ENCODE measurements around the gene IL12A. TPM values are rescaled to one million over a fixed set of nuclear protein-coding genes. Genes with fewer than 3 reads are reported as not detected.

The IL12A gene
- polyA plus RNA-seq, 2 donors: 4.4 to 7.5 TPM

DNA sequence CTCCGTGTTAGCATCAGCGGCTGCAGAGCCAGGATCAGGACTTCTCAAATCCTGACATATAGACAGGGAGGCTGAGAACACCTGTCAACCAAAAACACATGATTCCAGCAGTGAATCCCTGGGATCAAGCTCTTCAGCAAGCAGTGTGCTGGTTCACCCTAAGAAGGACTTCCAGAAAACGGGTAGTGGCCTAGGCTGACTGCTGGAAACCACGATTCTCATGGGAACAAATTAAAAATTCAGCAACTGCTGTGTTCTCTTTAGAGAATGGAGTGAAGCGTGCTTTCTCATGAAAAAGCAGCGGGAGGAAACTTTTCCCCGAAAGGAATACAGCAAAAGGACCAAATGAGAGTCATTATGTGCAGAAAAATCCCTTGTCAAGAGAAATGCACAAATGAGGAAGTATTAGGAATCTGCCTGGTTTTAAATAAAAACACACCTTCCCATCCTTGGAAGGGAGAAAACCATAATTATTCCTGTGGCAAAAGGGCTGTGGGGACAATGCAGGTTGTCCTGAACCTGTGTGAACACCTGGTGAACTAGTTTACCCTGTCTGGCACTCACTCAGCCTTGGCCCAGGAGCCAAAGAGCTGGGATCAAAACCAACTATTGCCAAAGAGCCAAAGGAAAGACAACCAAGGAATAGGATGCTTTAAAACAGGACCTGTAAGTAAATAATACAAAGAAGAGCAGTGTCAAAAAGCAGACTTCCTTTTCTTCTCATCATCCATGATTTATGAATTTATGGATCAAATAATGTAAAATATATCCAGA, 13.4 kb downstream of the IL12A start:
- Histone ChIP-seq H3K36me3 (ENCODE audit: control insufficient read depth in 2 of 2, insufficient read depth in 2 of 2, low read length in 1 of 2) (no peaks in the 10 kb centered on the region), H3K4me3 (ENCODE audit: low read depth in 1 of 2, low read length in 2 of 2) (no peak overlapping the region), H3K4me1 (ENCODE audit: control insufficient read depth in 2 of 2, insufficient read depth in 2 of 2, low read length in 1 of 2) (no peaks in the 10 kb centered on the region), H3K9me3 (ENCODE audit: control insufficient read depth in 2 of 2, insufficient read depth in 1 of 2, low read depth in 1 of 2, low read length in 1 of 2) (no peaks in the 10 kb centered on the region), H3K27me3 (ENCODE audit: control insufficient read depth in 1 of 2, insufficient read depth in 2 of 2, low read length in 2 of 2) (no peaks in the 10 kb centered on the region), H3K27ac (ENCODE audit: low read depth in 2 of 2, low read length in 1 of 2) (no peak overlapping the region)
- 83 to 90% methylated on average over 7 of the region's 7 CpGs for WGBS, 2 donors

DNA sequence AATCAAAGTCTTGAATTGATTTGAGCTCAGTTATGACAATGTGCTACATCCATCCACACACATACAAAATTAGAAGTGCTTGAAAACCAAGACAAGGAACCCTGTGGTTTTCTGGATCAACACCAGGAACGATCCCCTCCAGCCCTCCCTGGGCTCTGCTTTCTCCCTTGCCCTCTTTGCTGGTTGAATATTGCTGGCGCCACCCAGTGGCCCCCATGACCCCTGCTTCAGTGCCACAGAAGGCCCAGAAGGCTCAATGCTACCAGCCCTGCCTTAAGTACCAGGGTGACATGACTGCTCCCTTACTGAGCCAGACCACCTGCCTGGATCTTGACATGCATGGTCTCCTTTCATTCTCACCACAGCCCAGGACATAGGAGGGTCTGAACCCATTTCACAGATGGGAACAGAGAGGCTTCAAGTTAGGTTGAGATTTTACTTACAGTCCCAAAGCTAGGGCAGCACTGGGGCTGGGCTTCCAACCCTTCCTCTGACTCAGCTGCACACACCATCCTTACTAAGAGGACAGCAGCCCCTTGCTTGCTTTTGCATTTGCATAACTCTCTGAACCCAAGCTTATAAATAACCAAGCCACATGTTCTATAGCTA, 15.0 kb downstream of the IL12A start:
- 21 to 30% methylated on average over 2 of the region's 2 CpGs for WGBS, 2 donors
- Histone ChIP-seq H3K9me3 (ENCODE audit: control insufficient read depth in 2 of 2, insufficient read depth in 1 of 2, low read depth in 1 of 2, low read length in 1 of 2) (no peaks in the 10 kb centered on the region), H3K4me3 (ENCODE audit: low read depth in 1 of 2, low read length in 2 of 2) (no peak overlapping the region), H3K27ac (ENCODE audit: low read depth in 2 of 2, low read length in 1 of 2) (no peak overlapping the region), H3K27me3 (ENCODE audit: control insufficient read depth in 1 of 2, insufficient read depth in 2 of 2, low read length in 2 of 2) (no peaks in the 10 kb centered on the region), H3K36me3 (ENCODE audit: control insufficient read depth in 2 of 2, insufficient read depth in 2 of 2, low read length in 1 of 2) (no peaks in the 10 kb centered on the region), H3K4me1 (ENCODE audit: control insufficient read depth in 2 of 2, insufficient read depth in 2 of 2, low read length in 1 of 2) (no peaks in the 10 kb centered on the region)

DNA sequence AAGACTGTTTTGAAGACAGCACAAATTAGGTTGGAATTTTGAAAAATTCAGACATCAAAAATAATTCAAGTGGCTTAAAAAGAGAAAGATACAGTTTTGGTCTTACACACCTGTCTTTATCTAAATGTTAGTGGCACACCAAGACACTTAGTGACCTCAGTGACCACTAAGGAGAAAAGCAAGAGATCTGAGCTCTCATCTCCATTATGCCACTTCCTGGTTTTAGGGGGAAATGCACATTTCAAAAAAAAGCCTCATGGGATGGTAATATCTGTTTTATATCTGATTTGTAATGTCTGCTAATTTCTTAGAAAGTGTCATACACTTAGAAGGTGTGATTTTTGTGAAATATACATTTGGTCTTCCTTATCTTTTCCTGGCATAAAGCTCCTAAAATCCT, 16.4 kb downstream of the IL12A start:
- Histone ChIP-seq H3K9me3 (ENCODE audit: control insufficient read depth in 2 of 2, insufficient read depth in 1 of 2, low read depth in 1 of 2, low read length in 1 of 2) (no peaks in the 10 kb centered on the region), H3K36me3 (ENCODE audit: control insufficient read depth in 2 of 2, insufficient read depth in 2 of 2, low read length in 1 of 2) (no peaks in the 10 kb centered on the region), H3K27ac (ENCODE audit: low read depth in 2 of 2, low read length in 1 of 2) (no peak overlapping the region), H3K27me3 (ENCODE audit: control insufficient read depth in 1 of 2, insufficient read depth in 2 of 2, low read length in 2 of 2) (no peaks in the 10 kb centered on the region), H3K4me3 (ENCODE audit: low read depth in 1 of 2, low read length in 2 of 2) (no peak overlapping the region), H3K4me1 (ENCODE audit: control insufficient read depth in 2 of 2, insufficient read depth in 2 of 2, low read length in 1 of 2) (no peaks in the 10 kb centered on the region)

DNA sequence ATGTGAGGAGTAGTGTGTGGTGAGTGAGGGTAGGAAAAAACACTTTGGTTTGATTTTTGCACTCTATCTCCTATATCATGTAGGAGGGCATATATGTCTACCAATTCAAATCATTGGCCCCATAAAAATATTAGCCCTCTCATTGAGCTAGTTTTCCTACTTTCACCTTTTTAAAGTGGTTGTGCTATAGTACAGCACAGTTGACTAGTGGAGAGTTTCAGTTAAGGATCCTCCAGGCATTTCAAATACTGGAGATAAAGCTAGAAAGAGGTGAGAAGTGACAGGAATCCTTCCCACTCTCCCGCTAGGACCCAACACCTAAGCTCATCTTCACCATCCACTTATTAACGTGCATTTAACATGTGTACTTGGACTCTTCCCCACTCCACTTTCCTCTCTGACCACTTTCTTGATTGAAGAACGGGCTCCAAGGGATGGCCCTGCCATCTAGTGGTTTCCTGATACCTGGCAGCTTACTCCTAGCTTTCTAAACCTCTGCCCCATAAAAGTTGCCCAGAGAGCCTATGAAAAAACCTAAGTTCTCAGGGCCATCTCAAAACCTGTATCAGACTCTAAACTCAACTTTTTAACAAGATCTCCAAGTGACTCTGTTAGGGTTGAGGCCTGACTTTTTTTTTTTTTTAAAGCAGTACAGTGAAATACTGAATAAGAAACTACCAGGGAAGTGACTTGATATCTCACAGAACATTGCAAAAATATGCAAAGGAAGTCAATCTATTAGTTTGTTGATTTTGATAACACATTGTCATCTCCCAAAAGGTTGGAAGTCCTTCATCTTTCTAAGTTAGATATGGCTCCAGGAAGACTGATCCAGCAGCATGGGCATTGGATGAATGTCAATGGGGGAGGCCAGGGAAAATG, 17.9 kb downstream of the IL12A start:
- Histone ChIP-seq H3K27me3 (ENCODE audit: control insufficient read depth in 1 of 2, insufficient read depth in 2 of 2, low read length in 2 of 2) (no peaks in the 10 kb centered on the region), H3K36me3 (ENCODE audit: control insufficient read depth in 2 of 2, insufficient read depth in 2 of 2, low read length in 1 of 2) (no peaks in the 10 kb centered on the region), H3K4me3 (ENCODE audit: low read depth in 1 of 2, low read length in 2 of 2) (no peak overlapping the region), H3K4me1 (ENCODE audit: control insufficient read depth in 2 of 2, insufficient read depth in 2 of 2, low read length in 1 of 2) (no peaks in the 10 kb centered on the region), H3K27ac (ENCODE audit: low read depth in 2 of 2, low read length in 1 of 2) (no peak overlapping the region), H3K9me3 (ENCODE audit: control insufficient read depth in 2 of 2, insufficient read depth in 1 of 2, low read depth in 1 of 2, low read length in 1 of 2) (no peaks in the 10 kb centered on the region)
- WGBS, 2 donors: 7 to 16% methylated on average over 3 of the region's 3 CpGs

DNA sequence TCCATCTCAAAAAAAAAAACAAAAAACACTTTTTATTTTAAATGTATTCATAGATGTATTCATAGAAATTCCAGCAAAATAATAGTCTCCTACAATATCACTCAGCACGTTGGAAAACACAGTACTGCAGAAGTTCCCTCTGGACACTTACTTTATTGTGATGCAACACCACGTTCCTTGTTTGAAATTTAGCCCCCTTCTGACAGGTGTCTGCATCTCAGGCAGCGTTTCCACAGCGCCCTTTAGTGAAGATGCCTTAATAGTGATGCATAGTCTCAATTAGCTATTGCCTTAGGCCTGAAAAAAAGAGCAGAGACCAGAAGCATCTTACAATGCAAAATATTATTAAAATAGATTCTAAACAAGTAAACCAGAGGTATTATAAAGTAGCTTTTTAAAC, 20.3 kb downstream of the IL12A start:
- WGBS, 2 donors: 62 to 69% methylated on average over 4 of the region's 4 CpGs

DNA sequence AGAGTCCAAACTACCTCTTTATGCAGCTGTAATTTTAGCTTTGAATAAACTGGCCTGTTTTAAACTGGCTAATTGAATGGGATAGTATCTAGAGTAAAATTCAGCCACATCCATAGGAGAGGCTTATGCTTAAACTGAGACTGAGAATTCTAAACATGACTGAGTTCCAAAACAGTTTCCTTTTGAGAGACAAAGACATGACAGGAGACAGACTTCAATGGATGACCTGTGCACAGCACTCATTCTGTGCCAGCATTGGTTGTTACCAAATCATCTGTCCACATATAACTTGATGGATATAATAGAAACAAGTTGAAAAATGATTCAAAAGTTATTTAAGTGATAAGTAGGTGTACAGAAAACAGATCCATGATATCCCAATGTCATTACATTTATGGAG, 20.9 kb downstream of the IL12A start:
- no peaks in the 10 kb centered on the region for H3K36me3 ChIP-seq (ENCODE audit: control insufficient read depth in 2 of 2, insufficient read depth in 2 of 2, low read length in 1 of 2)
- H3K27me3 ChIP-seq (ENCODE audit: control insufficient read depth in 1 of 2, insufficient read depth in 2 of 2, low read length in 2 of 2): no peaks in the 10 kb centered on the region
- no peaks in the 10 kb centered on the region for H3K9me3 ChIP-seq (ENCODE audit: control insufficient read depth in 2 of 2, insufficient read depth in 1 of 2, low read depth in 1 of 2, low read length in 1 of 2)
- H3K4me3 ChIP-seq (ENCODE audit: low read depth in 1 of 2, low read length in 2 of 2): no peak overlapping the region
- H3K27ac ChIP-seq (ENCODE audit: low read depth in 2 of 2, low read length in 1 of 2): no peak overlapping the region
- H3K4me1 ChIP-seq (ENCODE audit: control insufficient read depth in 2 of 2, insufficient read depth in 2 of 2, low read length in 1 of 2): no peaks in the 10 kb centered on the region

More for the DNA sequence above, 20.3 kb downstream of the IL12A start:
- Histone ChIP-seq H3K9me3 (ENCODE audit: control insufficient read depth in 2 of 2, insufficient read depth in 1 of 2, low read depth in 1 of 2, low read length in 1 of 2) (no peaks in the 10 kb centered on the region), H3K27ac (ENCODE audit: low read depth in 2 of 2, low read length in 1 of 2) (no peak overlapping the region), H3K27me3 (ENCODE audit: control insufficient read depth in 1 of 2, insufficient read depth in 2 of 2, low read length in 2 of 2) (no peaks in the 10 kb centered on the region), H3K4me1 (ENCODE audit: control insufficient read depth in 2 of 2, insufficient read depth in 2 of 2, low read length in 1 of 2) (no peaks in the 10 kb centered on the region), H3K36me3 (ENCODE audit: control insufficient read depth in 2 of 2, insufficient read depth in 2 of 2, low read length in 1 of 2) (no peaks in the 10 kb centered on the region), H3K4me3 (ENCODE audit: low read depth in 1 of 2, low read length in 2 of 2) (no peak overlapping the region)

DNA sequence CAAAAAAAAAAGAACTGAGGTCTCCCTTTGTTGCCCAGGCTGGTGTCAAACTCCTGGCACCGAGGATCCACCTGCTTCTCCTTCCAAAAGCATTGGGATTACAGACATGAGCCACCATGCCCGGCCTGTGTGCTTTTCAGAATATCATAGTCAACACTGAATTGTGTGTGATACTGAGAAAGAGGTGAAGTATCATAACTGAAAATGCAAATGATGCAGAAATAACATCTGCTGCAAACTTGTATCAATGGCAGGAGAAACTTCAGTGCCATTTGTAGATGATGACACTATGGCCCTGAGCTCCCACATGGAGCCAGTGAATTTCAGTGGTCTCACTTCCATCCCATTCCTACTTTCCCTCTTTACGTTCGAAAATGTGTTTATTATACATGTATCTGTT, 21.9 kb downstream of the IL12A start:
- Histone ChIP-seq H3K9me3 (ENCODE audit: control insufficient read depth in 2 of 2, insufficient read depth in 1 of 2, low read depth in 1 of 2, low read length in 1 of 2) (no peaks in the 10 kb centered on the region), H3K4me3 (ENCODE audit: low read depth in 1 of 2, low read length in 2 of 2) (no peak overlapping the region)
- 82 to 88% methylated on average over 4 of the region's 4 CpGs for WGBS, 2 donors

DNA sequence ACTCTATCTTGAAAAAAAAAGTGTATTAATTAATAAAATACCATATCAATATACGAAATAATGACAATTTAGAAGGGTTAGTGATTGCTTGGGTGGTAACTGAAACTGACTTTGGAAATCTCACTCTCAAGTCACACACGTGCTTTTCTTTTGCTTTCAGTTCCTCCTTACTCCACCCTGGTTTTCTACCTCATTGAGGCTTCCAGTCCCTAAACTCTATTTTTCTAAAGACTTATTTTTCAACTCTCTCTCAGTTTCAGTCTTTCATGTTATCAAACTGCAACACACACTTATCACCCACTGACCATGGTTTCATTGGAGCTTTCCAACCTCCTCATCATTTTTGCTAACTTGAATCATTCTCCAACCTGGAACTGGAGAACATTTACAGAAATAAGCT, 23.5 kb downstream of the IL12A start:
- Histone ChIP-seq H3K4me3 (ENCODE audit: low read depth in 1 of 2, low read length in 2 of 2) (no peak overlapping the region), H3K27me3 (ENCODE audit: control insufficient read depth in 1 of 2, insufficient read depth in 2 of 2, low read length in 2 of 2) (no peaks in the 10 kb centered on the region), H3K36me3 (ENCODE audit: control insufficient read depth in 2 of 2, insufficient read depth in 2 of 2, low read length in 1 of 2) (no peaks in the 10 kb centered on the region), H3K27ac (ENCODE audit: low read depth in 2 of 2, low read length in 1 of 2) (no peak overlapping the region), H3K4me1 (ENCODE audit: control insufficient read depth in 2 of 2, insufficient read depth in 2 of 2, low read length in 1 of 2) (no peaks in the 10 kb centered on the region), H3K9me3 (ENCODE audit: control insufficient read depth in 2 of 2, insufficient read depth in 1 of 2, low read depth in 1 of 2, low read length in 1 of 2) (no peaks in the 10 kb centered on the region)
- WGBS, 2 donors: 49 to 64% methylated on average over 2 of the region's 2 CpGs

More for the DNA sequence above, 21.9 kb downstream of the IL12A start:
- Histone ChIP-seq H3K4me1 (ENCODE audit: control insufficient read depth in 2 of 2, insufficient read depth in 2 of 2, low read length in 1 of 2) (no peaks in the 10 kb centered on the region), H3K36me3 (ENCODE audit: control insufficient read depth in 2 of 2, insufficient read depth in 2 of 2, low read length in 1 of 2) (no peaks in the 10 kb centered on the region), H3K27ac (ENCODE audit: low read depth in 2 of 2, low read length in 1 of 2) (no peak overlapping the region), H3K27me3 (ENCODE audit: control insufficient read depth in 1 of 2, insufficient read depth in 2 of 2, low read length in 2 of 2) (no peaks in the 10 kb centered on the region)

DNA sequence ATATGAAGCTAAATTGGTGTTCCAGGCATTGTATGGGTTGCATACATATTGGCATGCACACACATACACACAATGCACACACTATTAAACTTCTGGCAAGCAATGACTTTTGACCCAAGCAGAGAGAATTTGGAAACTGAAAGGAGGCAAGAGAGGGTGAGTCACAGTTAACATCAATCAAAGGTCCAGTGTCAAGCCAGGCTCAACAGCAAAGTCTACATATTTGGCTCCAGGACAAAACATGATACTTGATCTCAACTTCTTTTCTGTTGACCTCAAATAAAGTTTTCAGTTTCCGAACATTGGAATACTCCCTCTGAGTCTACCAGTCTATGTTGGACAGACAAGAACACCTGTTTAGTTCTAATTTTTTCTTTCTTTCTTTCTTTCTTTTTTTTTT, 28.3 kb downstream of the IL12A start:
- Histone ChIP-seq H3K27me3 (ENCODE audit: control insufficient read depth in 1 of 2, insufficient read depth in 2 of 2, low read length in 2 of 2) (no peaks in the 10 kb centered on the region), H3K4me1 (ENCODE audit: control insufficient read depth in 2 of 2, insufficient read depth in 2 of 2, low read length in 1 of 2) (no peaks in the 10 kb centered on the region), H3K36me3 (ENCODE audit: control insufficient read depth in 2 of 2, insufficient read depth in 2 of 2, low read length in 1 of 2) (no peaks in the 10 kb centered on the region), H3K4me3 (ENCODE audit: low read depth in 1 of 2, low read length in 2 of 2) (no peak overlapping the region), H3K27ac (ENCODE audit: low read depth in 2 of 2, low read length in 1 of 2) (no peak overlapping the region), H3K9me3 (ENCODE audit: control insufficient read depth in 2 of 2, insufficient read depth in 1 of 2, low read depth in 1 of 2, low read length in 1 of 2) (no peaks in the 10 kb centered on the region)
- WGBS, 2 donors: 56 to 68% methylated on average over 1 of the region's 1 CpG

Data from esophagus (tissue), 2 donors.